ENCODE results near the gene NRCAM. TPM values are rescaled to one million over a fixed set of nuclear protein-coding genes. Genes with fewer than 3 reads are reported as not detected.

Gene NRCAM
- polyA plus RNA-seq, 3 donors = not detected

GRCh38 chr7:108329514-108329913 is 126.7 kb downstream of the NRCAM start:
- TF ChIP-seq CTCF (IDR thresholded peaks at IDR 0.05) = no peak
- no peak overlapping the region for H3K27ac ChIP-seq (ENCODE audit: low read depth in 1 of 2, low read length in 2 of 2)
- H4K20me1 ChIP-seq (ENCODE audit: insufficient read depth, low read length) = no peaks in the 10 kb centered on the region
- intact Hi-C loops (cut with micrococcal nuclease) = no loop called here
- no peak overlapping the region for H3K4me2 ChIP-seq (replicated peaks; ENCODE audit: extremely low read depth, low read length, poor library complexity, severe bottlenecking)
- no peaks in the 10 kb centered on the region for H3K9me3 ChIP-seq (replicated peaks in 1 of 2; ENCODE audit: control insufficient read depth in 1 of 2, insufficient read depth in 1 of 2, low read length in 2 of 2)
- H3K9ac ChIP-seq (ENCODE audit: insufficient read depth, low read length, poor library complexity, severe bottlenecking) = no peak overlapping the region
- Mint-ChIP-seq H3K36me3 (no peaks in the 10 kb centered on the region), H3K9me3 (peaks cover 0 to 2% (median 0%) of the 10 kb centered on the region in 7 donors), H3K4me1 (peaks cover 6% of the 10 kb centered on the region), H3K4me3 (no peak overlapping the region), H3K27me3 (ENCODE audit: low read depth in 3 of 3) (peaks cover 0 to 2% (median 0%) of the 10 kb centered on the region in 3 donors), H3K27ac (no peak overlapping the region)
- 94% methylated on average over 1 of the region's 2 CpGs for WGBS (ENCODE audit: insufficient coverage)
- DNase-seq = no peak
- H3K79me2 ChIP-seq (ENCODE audit: insufficient read depth, low read length) = no peaks in the 10 kb centered on the region
- H3K27me3 ChIP-seq (ENCODE audit: control insufficient read depth in 2 of 2, insufficient read depth in 2 of 2, low read length in 2 of 2) = no peaks in the 10 kb centered on the region
- no peak overlapping the region for H2AFZ ChIP-seq (ENCODE audit: insufficient read depth, low read depth, low read length, poor library complexity, severe bottlenecking)
- H3K4me1 ChIP-seq (ENCODE audit: control insufficient read depth in 1 of 2, insufficient read depth in 2 of 2, low read length in 2 of 2) = no peaks in the 10 kb centered on the region
- no peak overlapping the region for H3K4me3 ChIP-seq (replicated peaks in 1 of 3; ENCODE audit: low read depth in 2 of 3, low read length in 3 of 3)
- H3K36me3 ChIP-seq (replicated peaks in 1 of 2; ENCODE audit: control insufficient read depth in 1 of 2, insufficient read depth in 2 of 2, low read length in 2 of 2) = no peaks in the 10 kb centered on the region

- H3K4me1 ChIP-seq (ENCODE audit: control insufficient read depth in 1 of 2, insufficient read depth in 2 of 2, low read length in 2 of 2) = no peaks in the 10 kb centered on the region
- no peaks in the 10 kb centered on the region for H4K20me1 ChIP-seq (ENCODE audit: insufficient read depth, low read length)
- H3K27ac Mint-ChIP-seq = no peak overlapping the region
- no peak overlapping the region for H3K27ac ChIP-seq (ENCODE audit: low read depth in 1 of 2, low read length in 2 of 2)
- TF ChIP-seq CTCF (IDR thresholded peaks at IDR 0.05) = no peak
- 60% methylated on average over 1 of the region's 2 CpGs for WGBS (ENCODE audit: insufficient coverage)
- H3K4me2 ChIP-seq (replicated peaks; ENCODE audit: extremely low read depth, low read length, poor library complexity, severe bottlenecking) = no peak overlapping the region
- no peaks in the 10 kb centered on the region for H3K9me3 ChIP-seq (replicated peaks in 1 of 2; ENCODE audit: control insufficient read depth in 1 of 2, insufficient read depth in 1 of 2, low read length in 2 of 2)
- peaks cover 6% of the 10 kb centered on the region for H3K4me1 Mint-ChIP-seq
- no peaks in the 10 kb centered on the region for H3K79me2 ChIP-seq (ENCODE audit: insufficient read depth, low read length)
- peak overlapping the region; percentile 22 for H2AFZ ChIP-seq (ENCODE audit: insufficient read depth, low read depth, low read length, poor library complexity, severe bottlenecking)
- H3K4me3 Mint-ChIP-seq = no peak overlapping the region
- H3K36me3 ChIP-seq (replicated peaks in 1 of 2; ENCODE audit: control insufficient read depth in 1 of 2, insufficient read depth in 2 of 2, low read length in 2 of 2) = no peaks in the 10 kb centered on the region
- no peaks in the 10 kb centered on the region for H3K27me3 ChIP-seq (ENCODE audit: control insufficient read depth in 2 of 2, insufficient read depth in 2 of 2, low read length in 2 of 2)
- H3K9ac ChIP-seq (ENCODE audit: insufficient read depth, low read length, poor library complexity, severe bottlenecking) = no peak overlapping the region
- no peak for DNase-seq
- no peaks in the 10 kb centered on the region for H3K27me3 Mint-ChIP-seq (ENCODE audit: low read depth in 3 of 3)
- intact Hi-C loops (cut with micrococcal nuclease) = no loop called here
- H3K36me3 Mint-ChIP-seq = no peaks in the 10 kb centered on the region
- peaks cover 0 to 3% (median 0%) of the 10 kb centered on the region in 7 donors for H3K9me3 Mint-ChIP-seq
- no peak overlapping the region for H3K4me3 ChIP-seq (replicated peaks in 1 of 3; ENCODE audit: low read depth in 2 of 3, low read length in 3 of 3)
Observed at GRCh38 chr7:108328174-108328651, 128.0 kb downstream of the NRCAM start.

Data from CD14-positive monocyte (primary cell).